Activated CD4-positive, alpha-beta T cell treated with anti-CD3 and anti-CD28 coated beads, Interleukin-2, amount 50 U/mL, for 24 hours (primary cell): ENCODE data around the gene SPACA7.
"Not testable (repeated sequence)": the region's sequence is repeated elsewhere in the genome, so short reads cannot be mapped to it uniquely, and the experiment has no call there.

Source experiments
- DNase-seq, 2 donors: peaks; one replicate each; pipeline ENCODE4 v3.0.0-alpha.2; 2020; ENCODE audit warnings: low read depth in 1 of 2, low spot score in 1 of 2

The SPACA7 gene

DNA sequence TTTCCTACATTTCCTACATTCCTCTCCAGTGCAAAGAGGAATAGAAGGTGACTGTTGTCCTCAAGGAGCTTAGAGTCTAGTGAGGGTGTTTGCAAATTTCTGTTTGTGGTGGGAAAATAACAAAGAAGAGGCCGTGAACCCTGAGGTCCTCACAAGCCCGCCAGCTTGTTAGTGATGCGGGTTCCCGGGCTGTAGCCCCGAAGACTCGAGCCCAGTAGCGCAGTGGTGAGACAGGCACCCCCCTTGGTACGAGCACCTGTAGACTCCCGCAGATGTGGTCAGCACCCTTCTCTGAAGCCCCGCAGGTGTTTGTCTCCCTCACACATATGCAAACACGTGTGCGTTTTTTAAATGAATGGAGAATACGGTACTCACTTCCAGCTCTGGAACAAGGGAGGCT, 26.5 kb upstream of the SPACA7 start:
- DNase-seq = no peak

DNA sequence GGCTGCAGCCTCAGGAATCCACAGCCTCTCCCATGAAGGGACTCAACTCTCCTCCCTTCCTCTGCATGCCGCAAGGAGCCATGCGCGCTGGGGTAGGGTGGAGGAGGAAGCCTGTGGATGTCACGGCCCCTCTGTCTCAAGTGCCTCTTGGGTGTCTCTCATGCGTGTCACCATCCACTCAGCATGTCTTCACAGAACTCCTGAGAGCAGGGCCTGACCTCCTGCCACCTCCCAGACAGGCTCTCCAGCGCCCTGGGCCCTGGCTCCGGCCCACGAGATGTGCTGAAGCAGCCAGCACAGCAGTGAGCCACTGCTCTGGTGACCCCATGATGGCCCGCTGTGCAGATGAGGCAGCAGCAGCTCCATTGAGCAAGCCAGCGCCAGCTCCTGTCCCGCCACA, 25.9 kb upstream of the SPACA7 start:
- DNase-seq = no peak

- DNase-seq = no peak
Observed at GRCh38 chr13:112351825-112352224, 24.3 kb upstream of the SPACA7 start.

- DNase-seq = no peak
Observed at GRCh38 chr13:112353856-112354255, 22.3 kb upstream of the SPACA7 start.

GRCh38 chr13:112354330-112355273, 21.6 kb upstream of the SPACA7 start:
- DNase-seq = no peak

DNA sequence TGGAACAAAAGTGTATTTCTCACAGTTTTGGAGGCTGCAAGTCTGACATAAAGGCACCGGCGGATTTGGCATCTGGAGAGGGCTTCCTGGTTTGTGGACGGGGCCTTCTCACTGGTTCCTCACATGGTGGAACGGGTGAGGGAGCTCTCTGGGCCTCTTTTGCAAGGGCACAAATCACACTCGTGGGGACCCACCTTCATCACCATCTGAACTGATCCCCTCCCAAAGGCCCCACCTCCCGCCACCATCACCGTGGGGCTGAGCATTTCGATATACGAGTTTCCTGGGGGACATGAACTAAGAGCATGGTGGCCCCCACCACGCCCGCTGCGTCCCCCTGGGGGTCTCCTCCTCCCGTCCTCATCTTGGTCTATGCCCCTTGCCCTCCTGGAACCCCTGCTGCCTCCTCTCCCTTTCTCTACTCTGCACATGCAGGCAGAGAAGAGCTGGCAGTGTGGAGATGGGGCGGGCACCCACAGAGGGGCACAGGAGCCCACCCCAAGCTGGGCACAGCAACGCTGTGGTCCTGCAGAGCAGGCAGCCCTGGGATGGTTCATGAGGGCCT, 20.8 kb upstream of the SPACA7 start:
- no peak for DNase-seq

- no peak for DNase-seq
Observed at GRCh38 chr13:112356190-112356589, 20.0 kb upstream of the SPACA7 start.

GRCh38 chr13:112358156-112358555, 18.0 kb upstream of the SPACA7 start:
- no peak for DNase-seq

DNA sequence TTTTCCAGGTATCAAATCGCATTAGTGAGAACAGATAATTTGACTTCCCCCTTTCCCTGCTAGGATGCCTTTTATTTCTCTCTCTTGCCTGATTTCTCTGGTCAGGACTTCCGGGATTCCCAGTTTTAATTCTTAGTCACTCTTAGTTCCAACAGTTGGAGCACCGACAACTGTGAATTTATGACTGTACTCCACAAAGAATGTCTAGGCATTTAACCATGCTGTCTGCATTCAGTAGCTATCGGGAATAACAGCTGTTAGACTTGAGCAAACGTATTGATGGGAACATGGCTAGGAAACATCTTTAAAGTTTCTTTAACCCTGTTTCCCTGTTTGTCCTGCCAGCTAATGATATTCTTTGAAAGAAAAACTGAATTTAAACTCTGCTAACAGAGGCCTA, 14.1 kb upstream of the SPACA7 start:
- DNase-seq = no peak

DNA sequence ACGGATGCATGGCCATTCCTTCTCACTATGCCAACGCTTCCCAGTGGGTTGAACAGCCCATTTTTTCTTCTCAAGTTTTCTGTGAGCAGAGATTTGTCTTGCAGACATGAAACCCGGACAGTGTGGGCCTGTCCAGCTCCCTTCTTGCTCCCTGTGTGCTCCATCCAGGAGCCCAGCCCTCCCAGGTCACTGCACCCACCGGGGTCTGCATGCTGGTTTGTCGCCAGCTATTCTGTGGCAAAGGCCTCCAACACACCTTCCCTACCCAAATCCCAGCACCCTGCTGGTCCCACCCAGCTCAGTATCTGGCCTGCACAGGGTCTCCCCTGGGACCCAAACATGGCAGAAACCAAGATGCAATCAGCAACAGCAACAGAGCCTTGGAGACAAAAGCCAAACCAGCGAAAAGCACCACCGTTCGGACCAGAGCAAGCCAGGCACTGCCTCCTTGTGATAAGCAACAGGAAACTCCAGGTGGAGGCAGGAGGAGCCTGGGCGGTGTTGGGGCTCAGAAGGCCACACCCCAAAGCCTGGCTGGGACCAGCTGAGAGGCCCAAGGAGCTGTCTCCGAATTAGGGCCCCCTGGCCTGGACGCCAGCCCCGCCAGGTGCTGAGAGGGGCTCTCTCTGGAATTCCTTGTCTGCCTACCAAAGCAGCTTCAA, 12.2 kb upstream of the SPACA7 start:
- DNase-seq = no peak

GRCh38 chr13:112366907-112367646, 9.1 kb upstream of the SPACA7 start:
- DNase-seq = no peak

GRCh38 chr13:112368883-112369282, 7.3 kb upstream of the SPACA7 start:
- DNase-seq = no peak

- no peak for DNase-seq
Observed at GRCh38 chr13:112370311-112370710, 5.8 kb upstream of the SPACA7 start.

DNA sequence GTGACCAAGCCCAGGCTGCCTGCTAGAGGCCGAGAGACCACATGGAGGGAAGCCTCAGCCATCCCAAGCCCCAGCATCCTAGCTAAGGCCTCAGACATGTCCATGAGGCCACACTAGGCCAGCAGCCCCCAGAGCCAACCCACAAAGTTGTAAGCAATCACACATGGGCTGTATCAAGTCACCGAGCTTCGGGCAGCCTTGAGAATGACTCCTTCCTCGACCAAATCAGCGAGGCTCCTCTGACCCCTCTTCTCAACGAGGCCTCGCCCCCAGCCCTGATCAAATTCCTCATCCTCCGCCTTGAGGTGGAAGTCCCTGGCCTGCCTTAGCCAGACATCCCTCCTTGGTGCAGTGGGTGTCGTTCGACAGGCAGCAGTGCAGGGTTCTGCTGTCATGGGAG, 1.9 kb upstream of the SPACA7 start:
- no peak for DNase-seq

DNA sequence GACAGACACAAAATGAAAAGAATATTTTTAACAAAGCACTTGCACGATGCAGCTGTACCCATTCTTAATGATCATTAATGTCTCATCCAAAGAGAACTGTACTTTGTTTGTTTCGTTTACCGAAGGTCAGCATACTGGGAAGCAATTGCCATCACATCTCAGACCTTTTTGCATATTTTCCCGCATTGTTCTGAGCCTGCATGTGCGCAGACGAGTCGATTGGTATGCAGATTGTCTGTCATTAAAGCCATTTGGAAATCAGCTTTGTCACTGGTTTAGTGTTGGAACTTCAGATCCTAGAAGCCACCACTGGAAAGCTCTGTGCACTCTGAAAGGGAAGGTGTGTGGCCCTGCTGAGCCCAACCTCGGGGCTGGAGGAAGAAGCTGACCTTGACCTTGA, 15.6 kb downstream of the SPACA7 start:
- DNase-seq = no peak

- DNase-seq = no peak
Observed at GRCh38 chr13:112392719-112393118, 16.6 kb downstream of the SPACA7 start.

- not testable (repeated sequence) for DNase-seq
Observed at GRCh38 chr13:112395022-112395421, 18.9 kb downstream of the SPACA7 start.

- not testable (repeated sequence) for DNase-seq
Observed at GRCh38 chr13:112395941-112396340, 19.8 kb downstream of the SPACA7 start.

DNA sequence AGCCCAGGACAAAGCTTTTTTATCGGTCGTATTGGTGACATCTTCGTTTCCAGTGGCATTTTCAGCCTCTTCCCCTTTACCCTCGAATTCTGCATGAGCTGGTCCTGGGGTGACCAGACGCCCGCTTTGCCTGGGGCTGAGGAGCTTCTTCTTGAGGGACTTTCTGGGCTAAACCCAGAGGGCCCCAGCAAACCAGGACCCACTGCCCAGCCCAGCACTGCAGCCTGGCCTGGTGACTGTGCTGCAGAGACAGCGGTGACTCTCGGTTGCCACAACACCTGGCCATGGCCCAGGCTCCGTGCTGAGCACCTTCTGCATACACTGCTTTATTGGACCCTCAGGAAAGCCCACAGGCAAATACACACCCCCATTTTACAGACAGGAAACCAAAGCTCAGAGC, 21.0 kb downstream of the SPACA7 start:
- DNase-seq = no peak

DNA sequence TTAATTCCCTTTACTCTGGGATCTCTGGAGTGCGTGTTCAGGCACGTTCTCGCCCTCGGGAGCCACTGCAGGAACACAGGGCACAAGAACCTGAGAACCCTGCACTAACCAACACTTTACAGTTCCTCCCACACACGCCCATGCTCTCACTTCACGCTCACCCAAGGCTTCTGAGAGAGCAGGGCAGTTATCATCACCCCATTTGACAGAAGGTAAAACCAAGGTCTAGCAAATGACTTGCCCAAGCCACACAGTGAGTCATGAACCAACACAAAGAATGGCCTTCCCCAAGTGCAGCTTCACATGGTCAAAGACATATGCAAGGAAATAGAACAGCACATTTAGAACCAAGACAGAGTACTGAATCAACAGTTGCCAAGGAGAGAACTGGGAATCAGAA, 22.2 kb downstream of the SPACA7 start:
- not testable (repeated sequence) for DNase-seq

GRCh38 chr13:112409828-112410227, 33.7 kb downstream of the SPACA7 start:
- DNase-seq = not testable (repeated sequence)
